Right renal pelvis (tissue), 4 donors: Measurements from ENCODE around the gene GPAT2. TPM values are rescaled to one million over a fixed set of nuclear protein-coding genes. Genes with fewer than 3 reads are reported as not detected.
"Not testable (repeated sequence)": the region's sequence is repeated elsewhere in the genome, so short reads cannot be mapped to it uniquely, and the experiment has no call there.

Experiments
- DNase-seq, 4 donors: peaks; one replicate each; pipeline ENCODE4 v3.0.0-alpha.2; 2013; ENCODE audit warnings: low read depth in 4 of 4, low spot score in 3 of 4, missing footprints in 1 of 4
- polyA plus RNA-seq, 4 donors: library from polyadenylated mRNA; unstranded; fragments of 120-200 nt; gene quantifications; one replicate each; pipeline ENCODE4 v1.2.1, GENCODE V29; 2013; ENCODE audit not compliant: insufficient read length in 4 of 4

Gene GPAT2
- polyA plus RNA-seq, 4 donors, result 2.4 to 4.5 (median 3.2) TPM

- DNase-seq, result not testable (repeated sequence)
Measured at GRCh38 chr2:95990884-95991283, 43.8 kb downstream of the GPAT2 start.

Other genes with a start within 250 kb of the GPAT2 start
- 10 to 100 TPM in 3 of 4 donors, 1 to 10 TPM in 1; 10.0 to 18.1 (median 13.9) TPM for gene ANKRD36C, start 43.1 kb downstream of the GPAT2 start, polyA plus RNA-seq
- gene ADRA2B, start 81.7 kb upstream of the GPAT2 start, polyA plus RNA-seq, result 1 to 10 TPM; 2.8 to 6.3 (median 4.8) TPM
- gene ASTL, start 103.6 kb upstream of the GPAT2 start, polyA plus RNA-seq, result under 1 TPM in 2 of 4 donors, not detected in 2; 0.23 to 0.32 TPM
- 1 to 10 TPM; 3.6 to 6.9 (median 4.1) TPM for gene DUSP2, start 110.5 kb upstream of the GPAT2 start, polyA plus RNA-seq
- 100 to 1,000 TPM; 125 to 152 (median 147) TPM for gene STARD7, start 173.9 kb upstream of the GPAT2 start, polyA plus RNA-seq
- gene TMEM127, start 231.1 kb upstream of the GPAT2 start, polyA plus RNA-seq, result 10 to 100 TPM; 47.6 to 49.1 (median 48.5) TPM
- gene CIAO1, start 231.3 kb upstream of the GPAT2 start, polyA plus RNA-seq, result 10 to 100 TPM; 66.8 to 71.9 (median 68.9) TPM